Measurements from ENCODE around the gene LSAMP.

The LSAMP gene

DNA sequence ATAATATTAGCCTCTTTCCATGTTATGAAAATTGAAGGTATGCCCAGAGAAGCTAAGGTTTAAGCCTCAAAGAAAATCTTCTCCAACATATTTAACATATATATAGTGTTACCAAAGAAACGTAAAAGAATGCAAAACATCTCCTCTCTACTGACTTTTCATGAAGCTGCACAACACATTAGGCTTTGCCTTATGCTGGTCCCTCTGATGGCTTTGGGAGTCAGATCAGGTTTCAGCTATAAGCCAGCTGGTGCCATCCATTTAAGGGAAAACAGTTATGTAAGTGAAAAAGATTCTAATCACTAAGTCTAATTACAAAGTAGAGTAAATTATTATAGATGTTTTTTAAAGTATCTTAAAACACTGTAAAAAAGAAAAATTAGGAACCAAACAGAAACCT lies 410.5 kb downstream of the LSAMP start:
- FAIRE-seq: no peak
- DNase-seq (ENCODE audit: insufficient read length, low spot score): no peak

DNA sequence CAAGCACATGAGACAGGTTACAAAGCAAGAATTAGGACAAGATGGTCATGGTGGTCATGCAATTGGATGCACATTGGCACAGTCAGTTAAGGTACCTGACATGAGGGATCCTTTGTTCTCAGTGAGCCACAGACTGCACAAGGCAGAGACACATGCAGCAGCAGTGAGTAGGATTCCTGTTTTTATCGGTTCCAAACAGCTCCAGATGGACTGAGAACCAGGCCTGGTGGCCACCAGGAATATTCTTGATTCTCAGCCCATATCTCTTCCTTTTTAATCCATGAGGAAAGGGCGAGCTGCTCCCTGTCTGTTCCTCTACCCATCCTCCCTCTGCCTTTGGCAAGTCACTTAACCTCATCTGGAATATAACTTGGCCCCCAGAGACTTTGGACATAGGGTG lies 411.2 kb downstream of the LSAMP start:
- DNase-seq (ENCODE audit: insufficient read length, low spot score): no peak
- FAIRE-seq: no peak

DNA sequence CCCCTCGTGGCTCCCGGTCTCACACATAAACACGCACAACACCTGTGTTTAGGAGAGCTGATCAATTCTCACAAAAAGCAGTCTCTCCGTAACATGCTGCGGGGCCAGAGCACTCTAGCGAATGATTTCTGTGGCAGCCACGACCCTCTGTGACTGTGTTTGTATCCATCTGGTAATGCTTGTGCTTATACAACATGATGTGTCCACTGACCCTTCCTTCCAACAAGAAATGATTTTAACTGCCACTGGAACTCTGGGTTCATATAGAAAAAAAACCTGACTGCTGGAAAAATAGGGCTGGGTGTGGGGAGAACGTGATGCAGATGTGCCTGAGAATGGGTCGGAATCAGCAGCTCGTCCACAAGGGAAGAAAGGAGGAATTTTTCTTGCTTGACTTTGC lies 411.8 kb downstream of the LSAMP start:
- FAIRE-seq (no peak), DNase-seq (ENCODE audit: insufficient read length, low spot score) (no peak)

DNA sequence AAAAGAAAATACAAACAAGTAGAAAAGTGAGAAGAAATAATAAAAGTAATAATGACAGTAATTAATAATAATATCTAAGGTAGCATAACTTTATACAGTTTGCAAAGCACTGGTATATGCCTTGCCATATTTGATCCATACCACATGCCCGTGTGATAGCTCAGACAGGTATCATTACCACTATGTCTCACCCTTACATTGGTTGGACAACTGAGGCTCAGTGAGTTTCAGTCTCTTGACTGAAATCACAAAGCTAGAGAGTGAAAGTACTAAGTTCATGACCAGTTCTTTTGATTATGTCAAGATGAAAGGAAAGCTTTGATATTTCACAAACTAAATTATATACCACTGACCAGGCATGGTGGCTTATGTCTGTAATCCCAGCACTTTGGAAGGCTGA lies 413.1 kb downstream of the LSAMP start:
- FAIRE-seq (no peak), DNase-seq (ENCODE audit: insufficient read length, low spot score) (no peak)

DNA sequence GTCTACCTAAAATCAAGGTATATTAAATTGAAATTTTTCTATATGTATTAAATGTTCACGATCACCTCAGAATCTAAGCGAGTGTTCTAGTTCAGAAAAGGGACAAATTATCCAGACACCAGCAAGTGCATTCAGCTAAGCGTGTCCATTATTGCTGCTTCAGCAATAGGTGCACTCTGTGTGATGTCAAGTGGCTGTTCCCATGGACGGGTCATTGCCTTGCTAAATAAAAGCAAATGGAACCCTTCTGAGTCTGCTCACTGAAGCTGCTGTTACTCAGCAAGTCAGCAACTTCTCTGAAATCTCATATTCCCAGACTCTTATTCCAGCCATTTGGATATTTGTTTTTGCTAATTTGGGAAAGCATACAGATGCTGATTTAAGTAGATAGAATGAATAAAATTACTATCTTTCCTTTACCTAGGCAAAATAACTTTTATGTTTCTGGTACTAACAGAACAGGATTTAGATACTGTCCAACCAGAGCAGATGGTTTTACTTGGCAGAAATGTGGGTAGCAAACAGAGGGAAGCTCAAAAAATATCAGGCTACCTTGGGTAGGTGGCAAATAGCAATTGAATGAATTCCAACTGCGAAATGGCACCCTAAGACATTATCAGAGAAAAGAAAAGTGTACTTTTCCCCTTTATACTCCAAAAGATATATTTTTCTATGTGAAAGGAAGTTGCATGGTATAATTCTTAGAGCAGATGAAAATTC lies 415.0 kb downstream of the LSAMP start:
- no peak for DNase-seq (ENCODE audit: insufficient read length, low spot score)
- no peak for FAIRE-seq

DNA sequence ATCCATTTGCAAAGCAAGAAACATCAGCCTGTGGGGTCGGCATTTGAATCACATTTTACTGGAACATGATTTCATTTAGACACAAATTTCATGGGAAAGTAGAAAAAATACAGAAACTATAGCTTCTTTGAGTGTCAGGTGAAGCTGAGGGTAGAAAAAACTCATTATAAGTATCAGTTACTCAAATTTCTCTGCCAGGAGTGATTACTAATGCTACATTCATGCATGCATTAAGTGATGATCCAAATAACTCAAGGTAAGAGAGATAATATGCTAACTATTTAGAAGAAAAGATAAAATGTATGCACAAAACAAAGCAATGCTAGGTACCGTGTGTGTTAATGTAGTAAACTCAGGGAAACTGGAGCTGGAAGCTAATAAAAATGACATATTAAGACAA lies 416.0 kb downstream of the LSAMP start:
- FAIRE-seq (no peak), DNase-seq (ENCODE audit: insufficient read length, low spot score) (no peak)

DNA sequence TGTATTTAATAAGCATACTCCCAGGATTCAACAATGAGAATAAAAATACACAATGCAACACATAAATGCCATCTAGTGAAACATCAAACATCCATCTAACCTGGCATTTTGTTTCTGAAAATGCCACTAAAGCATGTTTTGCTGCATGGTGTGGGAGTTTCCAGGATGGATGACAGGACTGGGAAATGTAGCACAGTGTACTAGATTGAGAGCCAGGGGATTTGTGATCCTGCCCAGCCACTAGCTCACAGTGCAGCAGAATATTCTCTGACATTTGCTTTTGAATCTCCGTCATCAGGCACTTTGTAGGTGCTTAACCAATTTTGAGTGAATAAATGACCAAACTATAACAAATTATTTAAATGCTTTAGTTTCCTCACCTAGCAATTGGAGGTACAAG lies 417.1 kb downstream of the LSAMP start:
- DNase-seq (ENCODE audit: insufficient read length, low spot score) (no peak), FAIRE-seq (no peak)

DNA sequence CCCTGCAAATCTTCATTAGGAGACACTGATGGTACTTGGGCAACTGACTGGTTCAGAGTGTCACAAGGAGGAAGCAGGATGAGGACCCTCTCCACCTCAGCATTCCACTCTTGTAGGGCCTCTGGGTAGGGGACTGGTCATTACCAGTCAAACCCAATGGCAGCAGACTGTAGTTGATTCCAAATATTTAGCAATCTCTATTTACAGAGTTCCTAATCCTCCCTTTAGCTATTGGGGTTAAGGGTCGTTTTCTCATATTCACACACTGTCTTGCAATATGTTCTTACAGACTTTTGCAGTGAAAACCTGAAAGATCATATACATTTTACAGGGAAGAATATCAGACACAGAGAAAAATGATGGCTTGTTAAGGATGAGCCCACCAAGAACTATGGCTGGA lies 424.3 kb downstream of the LSAMP start:
- FAIRE-seq (no peak), DNase-seq (ENCODE audit: insufficient read length, low spot score) (no peak)

DNA sequence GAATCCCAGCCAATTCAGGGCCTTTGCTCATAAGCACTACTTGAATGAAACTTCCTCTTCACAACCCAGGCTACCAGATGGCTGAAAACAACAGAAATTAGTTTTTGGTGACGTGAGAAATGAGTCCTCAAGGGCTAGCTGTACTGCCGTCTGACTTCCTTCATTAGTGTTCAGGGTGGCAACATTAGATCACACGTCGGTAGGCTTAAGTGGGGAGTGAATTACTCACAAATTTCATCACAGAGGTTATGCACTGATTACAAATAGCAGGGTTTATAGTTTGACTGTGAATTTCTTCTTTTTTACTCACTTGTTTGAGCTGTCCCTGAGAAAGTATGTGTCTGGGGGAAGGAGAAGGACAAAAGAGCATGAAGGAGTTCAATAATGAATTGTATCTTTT lies 424.8 kb downstream of the LSAMP start:
- FAIRE-seq (peak; percentile 49), DNase-seq (ENCODE audit: insufficient read length, low spot score) (no peak)

DNA sequence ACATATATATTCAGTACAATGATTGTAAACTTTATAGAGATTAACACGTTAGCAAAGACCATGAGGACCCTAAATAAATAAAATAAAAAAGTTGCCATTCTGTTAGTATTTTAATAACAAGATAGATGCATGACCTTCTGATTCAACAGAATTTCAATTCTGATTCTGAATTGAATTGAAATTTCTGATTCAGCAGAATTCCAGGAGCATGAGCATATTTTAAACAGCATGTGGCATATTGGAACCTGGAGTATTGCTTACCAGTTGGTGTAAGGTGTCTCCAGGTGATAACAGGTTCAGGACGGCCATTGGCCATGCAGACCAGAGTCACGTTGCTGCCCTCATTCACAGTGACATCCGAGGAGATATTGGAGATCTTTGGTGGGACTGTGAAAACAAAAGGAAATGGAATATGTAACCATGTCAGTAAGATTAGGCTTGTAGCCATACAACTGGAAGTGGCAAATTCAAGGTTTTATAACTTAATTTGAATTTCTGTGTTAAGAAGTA lies 426.0 kb downstream of the LSAMP start:
- FAIRE-seq (no peak), DNase-seq (ENCODE audit: insufficient read length, low spot score) (no peak)

DNA sequence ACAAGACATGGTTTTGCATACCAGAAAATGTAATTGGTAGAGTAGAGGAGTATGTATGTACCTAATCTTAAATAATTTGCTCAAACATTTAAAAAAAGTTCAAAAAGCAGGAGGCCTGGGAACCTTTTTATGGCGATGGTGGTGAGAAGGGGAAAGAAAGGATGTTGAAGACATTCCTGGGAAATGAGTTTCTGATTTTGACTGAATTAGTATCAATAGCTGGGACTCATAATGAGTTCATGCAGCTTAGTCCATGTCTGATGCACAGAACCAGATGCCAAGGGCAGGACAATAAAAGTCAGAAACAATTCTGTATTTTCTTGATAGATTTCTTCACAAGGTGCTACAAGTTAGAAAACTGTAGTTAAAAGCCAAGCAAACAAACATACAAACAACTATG lies 426.6 kb downstream of the LSAMP start:
- no peak for DNase-seq (ENCODE audit: insufficient read length, low spot score)
- no peak for FAIRE-seq

DNA sequence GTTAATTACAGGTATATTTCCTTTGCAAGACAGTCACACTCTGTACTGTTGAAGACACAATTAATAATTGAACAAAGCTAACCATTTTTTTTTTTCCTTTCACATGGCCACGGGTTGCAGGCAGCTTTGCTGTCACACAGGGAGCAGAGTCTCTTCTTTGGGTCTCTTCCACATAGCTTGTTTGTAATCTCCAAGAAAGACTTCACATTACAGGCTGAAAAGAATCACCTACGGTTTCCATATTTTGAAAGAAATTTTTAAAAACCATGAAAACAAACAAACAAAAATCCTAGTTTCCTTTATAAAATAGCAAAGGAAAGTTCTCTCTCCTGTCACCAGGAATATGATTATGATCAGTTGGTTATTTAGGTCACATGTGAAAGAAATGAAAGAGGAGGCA lies 429.4 kb downstream of the LSAMP start:
- FAIRE-seq (no peak), DNase-seq (ENCODE audit: insufficient read length, low spot score) (no peak)

DNA sequence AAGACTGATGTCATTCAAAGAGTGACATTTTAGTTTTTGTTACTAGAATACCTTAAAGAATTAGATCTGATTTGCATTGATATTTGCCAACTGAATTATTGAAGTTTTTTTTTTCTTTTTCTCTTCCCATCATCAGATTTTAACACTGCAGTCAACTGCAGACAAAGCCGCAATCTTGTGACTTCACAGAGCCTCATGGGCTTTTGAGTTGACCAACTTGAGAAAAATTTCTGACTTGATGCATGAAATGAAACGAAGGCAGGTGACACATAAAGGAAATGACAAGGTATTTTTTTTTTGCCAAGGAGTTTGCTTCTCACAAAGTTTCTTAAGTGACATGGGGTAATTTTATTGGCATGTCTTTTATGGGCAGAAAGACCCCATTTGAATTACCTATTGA lies 438.3 kb downstream of the LSAMP start:
- DNase-seq (ENCODE audit: insufficient read length, low spot score) (no peak), FAIRE-seq (no peak)

DNA sequence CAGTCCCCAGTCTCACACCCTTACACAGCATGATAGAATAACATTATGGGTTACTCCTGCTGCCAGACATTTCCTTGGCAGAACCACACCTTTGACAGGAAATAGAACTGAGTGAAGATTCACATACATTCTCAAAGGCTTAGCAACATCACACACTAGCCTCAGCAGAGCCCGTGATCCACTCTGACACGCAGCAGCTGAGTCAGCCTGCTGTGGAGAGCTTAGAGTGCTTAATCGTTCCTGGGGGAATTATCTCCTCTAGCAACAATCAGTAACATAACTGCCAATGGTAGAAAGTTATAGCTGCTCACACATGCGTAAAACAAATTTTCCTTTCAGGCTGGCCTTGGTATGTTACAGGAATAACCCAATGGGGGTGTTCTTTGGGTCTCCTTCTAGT lies 439.9 kb downstream of the LSAMP start:
- no peak for FAIRE-seq
- DNase-seq (ENCODE audit: insufficient read length, low spot score): no peak

DNA sequence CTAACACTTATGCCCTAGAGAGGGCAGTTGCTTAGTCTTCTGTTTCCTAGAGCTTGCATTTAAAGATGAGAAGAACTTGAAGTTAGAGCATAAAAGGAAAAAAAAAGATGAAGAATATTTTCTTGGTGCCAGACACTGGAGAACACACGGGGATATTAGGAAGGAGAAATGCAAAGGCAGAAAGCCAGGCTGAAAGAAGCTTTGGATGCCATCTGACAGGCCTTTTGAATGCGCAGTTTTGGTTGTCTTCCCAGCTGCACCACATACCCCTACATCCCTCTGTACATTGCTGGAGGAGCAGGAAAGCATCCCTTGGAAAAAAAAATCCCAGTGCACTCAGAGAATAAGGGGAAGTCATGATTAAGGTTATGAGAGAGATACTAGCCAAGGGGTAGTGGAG lies 443.1 kb downstream of the LSAMP start:
- no peak for FAIRE-seq
- no peak for DNase-seq (ENCODE audit: insufficient read length, low spot score)

DNA sequence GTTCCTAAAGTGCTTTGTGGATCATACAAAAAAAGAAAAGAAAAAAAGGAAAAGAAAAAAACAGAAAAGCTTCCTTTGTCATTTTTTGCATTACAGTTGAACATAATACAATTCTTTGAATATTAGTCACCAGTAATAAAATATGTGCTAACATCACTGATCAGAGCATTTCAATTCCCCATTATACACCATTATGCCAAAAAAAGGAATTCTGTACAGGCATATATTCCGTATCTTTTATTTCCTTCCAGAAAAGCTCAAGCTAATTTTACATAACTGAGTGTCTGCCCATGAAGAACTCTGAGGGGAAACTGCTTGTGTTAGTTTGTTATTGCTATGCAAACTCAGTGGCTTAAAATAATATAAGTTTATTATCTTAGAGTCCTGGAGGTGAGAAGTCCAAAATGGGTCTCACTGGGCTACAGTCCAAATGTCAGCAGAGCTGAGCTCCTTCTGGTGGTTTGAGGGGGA lies 444.1 kb downstream of the LSAMP start:
- FAIRE-seq (no peak), DNase-seq (ENCODE audit: insufficient read length, low spot score) (no peak)

DNA sequence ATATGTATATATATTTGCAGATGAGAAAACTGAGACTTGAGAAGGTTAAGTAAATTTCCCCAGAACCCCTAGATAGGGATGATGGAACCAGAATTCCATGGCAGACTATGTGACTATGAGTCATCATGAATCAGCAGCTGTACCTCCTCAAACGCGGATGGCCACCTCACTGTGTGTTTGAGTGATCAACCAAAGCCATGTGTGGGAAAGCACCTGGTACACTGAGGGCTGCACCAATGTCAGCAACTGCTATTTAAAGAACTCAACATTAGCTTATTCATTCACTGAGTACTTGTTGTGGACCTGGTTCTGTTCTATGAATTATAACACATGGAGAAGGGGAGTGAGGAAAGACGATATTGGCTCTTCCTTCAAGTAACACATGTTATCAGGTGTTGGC lies 445.0 kb downstream of the LSAMP start:
- no peak for FAIRE-seq
- DNase-seq (ENCODE audit: insufficient read length, low spot score): no peak

DNA sequence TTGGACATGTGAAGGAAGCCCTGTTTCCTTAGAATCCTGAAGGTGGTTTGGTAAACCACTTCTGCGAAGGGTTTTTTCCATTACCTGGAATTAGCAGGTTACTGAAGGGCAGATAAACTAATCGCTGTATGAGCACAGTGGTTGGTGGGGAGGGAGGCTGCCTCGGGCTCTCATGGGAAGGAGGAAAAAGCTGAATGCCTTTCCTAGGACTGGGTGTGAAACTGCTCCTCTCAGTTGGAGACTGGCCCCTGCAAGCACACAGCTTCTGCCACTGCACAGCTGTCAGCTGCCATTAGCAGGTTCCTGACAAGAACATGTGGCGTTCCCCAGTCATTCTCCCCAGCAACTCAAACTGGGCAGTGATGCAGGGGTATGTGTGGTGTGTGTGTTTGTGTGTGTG lies 445.7 kb downstream of the LSAMP start:
- no peak for FAIRE-seq

DNA sequence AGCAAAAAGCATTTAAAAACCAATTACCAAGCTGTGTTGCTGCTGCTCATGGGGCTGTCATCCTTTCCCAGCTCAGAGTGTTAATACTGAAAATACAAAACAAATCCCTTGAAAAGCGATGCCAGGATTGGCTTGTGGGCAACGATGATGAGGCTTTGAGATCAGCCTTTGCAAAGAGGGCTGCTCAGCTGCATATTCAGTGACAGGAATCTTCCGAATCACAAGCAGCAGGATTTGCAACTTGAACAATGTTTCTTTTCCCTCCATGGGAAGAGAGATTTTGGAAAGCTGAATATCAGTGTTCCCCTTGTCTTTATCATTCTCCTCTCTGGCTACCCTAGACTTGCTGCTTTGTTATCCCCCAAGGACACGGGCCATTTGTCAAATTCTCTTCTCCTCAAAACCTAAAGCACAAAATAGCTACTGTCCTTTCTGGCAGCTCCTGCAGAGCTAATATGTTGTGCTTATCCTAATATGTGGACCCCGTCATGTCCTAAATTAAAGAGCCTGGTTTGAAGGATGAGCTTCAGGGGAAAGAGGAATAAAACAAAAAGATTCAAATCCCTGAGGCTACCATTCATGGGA lies 446.2 kb downstream of the LSAMP start:
- no peak for FAIRE-seq
- DNase-seq (ENCODE audit: insufficient read length, low spot score): no peak

More for the DNA sequence above, 445.7 kb downstream of the LSAMP start:
- no peak for DNase-seq (ENCODE audit: insufficient read length, low spot score)

DNA sequence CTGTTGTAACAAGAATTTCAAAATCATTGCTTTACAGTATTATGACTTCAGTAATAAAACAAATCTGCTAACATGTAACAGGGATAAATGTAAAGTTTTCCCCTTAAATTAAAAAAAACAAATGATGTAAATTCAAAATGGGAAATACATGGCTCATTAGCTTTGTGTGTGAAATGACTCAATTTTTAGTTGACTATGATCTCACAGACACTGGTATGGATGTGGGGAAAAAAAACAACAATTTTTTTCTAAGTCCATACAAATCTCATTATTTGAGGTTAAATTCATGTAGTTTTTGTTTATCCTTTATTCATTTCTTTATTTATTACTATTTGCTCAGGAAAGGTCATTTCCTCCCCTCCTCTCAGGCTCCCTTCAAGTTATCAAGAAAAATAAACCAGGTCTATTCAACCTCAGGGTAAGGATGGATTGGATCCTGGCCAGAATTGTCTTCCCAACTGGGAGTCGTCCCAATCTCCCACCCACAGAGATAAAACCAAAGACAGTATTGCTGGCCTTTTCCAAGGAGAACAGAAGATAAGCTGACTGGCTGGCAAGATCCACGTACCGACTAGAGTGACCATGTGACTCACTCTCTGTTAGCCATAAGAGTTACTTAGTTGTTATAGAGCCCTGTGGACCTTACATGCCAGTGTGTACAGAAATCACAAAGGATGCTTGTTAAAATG lies 448.7 kb downstream of the LSAMP start:
- DNase-seq (ENCODE audit: insufficient read length, low spot score) (no peak), FAIRE-seq (peak; percentile 57)

DNA sequence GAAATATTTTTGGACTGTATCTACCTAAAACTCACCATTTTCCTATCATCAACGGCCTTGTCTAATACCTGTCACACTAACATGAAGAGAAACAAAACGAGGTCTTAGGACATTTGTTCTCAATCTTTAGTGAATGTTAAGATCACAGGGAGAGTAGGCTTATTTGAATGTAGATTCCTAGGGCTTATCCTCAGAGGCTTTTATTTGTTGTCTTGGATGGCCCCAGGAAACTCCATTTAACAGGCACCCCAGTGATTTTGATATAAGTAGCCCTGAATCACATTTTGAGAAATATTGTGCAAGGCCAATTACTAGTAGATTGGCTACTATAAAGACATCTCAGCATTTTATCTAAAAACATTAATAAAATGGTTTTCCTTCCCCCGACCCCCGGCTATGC lies 454.6 kb downstream of the LSAMP start:
- DNase-seq (ENCODE audit: insufficient read length, low spot score) (no peak), FAIRE-seq (no peak)

All from GM19239 (cell line).